DND-41 (cell line): ENCODE data around the gene SPATA1.

Experiments
- ATAC-seq: fragments of 200-7000 bp; cut with Tn5 transposase; 3 replicates; pipeline ENCODE4 v1.9.1; 2021; ENCODE audit warnings: low read depth; ENCODE audit not compliant: insufficient read depth
- DNase-seq: peaks from one replicate; pipeline ENCODE4 v3.0.0-alpha.2; 2020
- H2AFZ ChIP-seq: 2 replicates; pipeline ENCODE4 v1.6.0; 2012; ENCODE audit warnings: low read depth, low read length
- H3K27ac ChIP-seq: 2 replicates; pipeline ENCODE4 v1.5.1; 2012; ENCODE audit warnings: low read length, inconsistent platforms
- H3K27me3 ChIP-seq: fragments of 200-600 bp; sonication (generic); 2 replicates; pipeline ENCODE4 v1.6.0; 2012; ENCODE audit warnings: low read length, mild to moderate bottlenecking, inconsistent platforms; ENCODE audit not compliant: insufficient read depth, poor library complexity
- H3K36me3 ChIP-seq: 2 replicates; pipeline ENCODE4 v1.5.1; 2012; ENCODE audit warnings: low read length, inconsistent platforms; ENCODE audit not compliant: insufficient read depth
- H3K4me1 ChIP-seq: 2 replicates; pipeline ENCODE4 v1.5.1; 2012; ENCODE audit warnings: mild to moderate bottlenecking, low read length; ENCODE audit not compliant: insufficient read depth
- H3K4me2 ChIP-seq: 2 replicates; pipeline ENCODE4 v1.6.0; 2012; ENCODE audit warnings: mild to moderate bottlenecking, moderate library complexity, low read length, inconsistent platforms; ENCODE audit not compliant: insufficient read depth
- H3K4me3 ChIP-seq, 2 experiments: fragments of 200-600 bp in 1 of 2; shearing (Covaris generic) in 1 of 2; 2 replicates each; pipeline ENCODE4 v1.5.1; 2012 to 2016; ENCODE audit warnings: inconsistent platforms in 2 of 2, low read length in 2 of 2, mild to moderate bottlenecking in 2 of 2, low read depth in 1 of 2, moderate library complexity in 1 of 2
- H3K79me2 ChIP-seq: 2 replicates; pipeline ENCODE4 v1.6.0; 2012; ENCODE audit warnings: low read length, inconsistent platforms; ENCODE audit not compliant: insufficient read depth
- H3K9ac ChIP-seq: 2 replicates; pipeline ENCODE4 v1.6.0; 2012; ENCODE audit warnings: low read depth, mild to moderate bottlenecking, inconsistent platforms, low read length, moderate library complexity
- H3K9me3 ChIP-seq: 2 replicates; pipeline ENCODE4 v1.5.1; 2012; ENCODE audit warnings: low read length, moderate library complexity, mild to moderate bottlenecking, inconsistent platforms; ENCODE audit not compliant: insufficient read depth, severe bottlenecking
- H4K20me1 ChIP-seq: 2 replicates; pipeline ENCODE4 v1.6.0; 2012; ENCODE audit warnings: low read length; ENCODE audit not compliant: insufficient read depth
- EZH2 ChIP-seq: IDR thresholded peaks from 3 replicates; pipeline ENCODE4 v1.6.1; 2012; ENCODE audit warnings: borderline replicate concordance, low read depth, mild to moderate bottlenecking, moderate library complexity, low read length, inconsistent platforms; ENCODE audit not compliant: severe bottlenecking
- TF ChIP-seq, protein P1 (sequence below): IDR thresholded peaks from 2 replicates; pipeline ENCODE4 v1.5.1; 2012; ENCODE audit warnings: borderline replicate concordance, low read length, moderate library complexity, mild to moderate bottlenecking; ENCODE audit not compliant: poor library complexity, severe bottlenecking; ENCODE audit errors: extremely low read depth

Gene SPATA1

DNA sequence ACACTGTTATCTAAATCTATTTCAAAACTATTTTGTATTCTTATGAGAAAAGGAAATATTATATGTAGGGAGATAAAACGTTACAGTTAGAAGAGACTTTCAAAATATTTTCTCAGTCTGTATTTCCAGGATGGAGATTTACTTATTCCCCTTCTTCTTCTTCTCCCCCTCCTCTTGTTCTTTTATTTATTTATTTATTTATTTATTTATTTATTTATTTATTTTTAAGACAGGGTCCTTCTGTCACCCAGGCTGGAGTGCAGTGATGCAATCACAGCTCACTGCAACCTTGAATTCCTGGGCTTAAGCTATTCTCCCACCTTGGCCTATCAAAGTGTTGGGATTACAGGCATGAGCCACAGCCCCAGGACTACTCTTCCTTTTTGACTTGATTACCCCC, 30.0 kb upstream of the SPATA1 start:
- H3K9ac ChIP-seq = no peak overlapping the region
- H2AFZ ChIP-seq = no peak overlapping the region
- no peak for ATAC-seq

DNA sequence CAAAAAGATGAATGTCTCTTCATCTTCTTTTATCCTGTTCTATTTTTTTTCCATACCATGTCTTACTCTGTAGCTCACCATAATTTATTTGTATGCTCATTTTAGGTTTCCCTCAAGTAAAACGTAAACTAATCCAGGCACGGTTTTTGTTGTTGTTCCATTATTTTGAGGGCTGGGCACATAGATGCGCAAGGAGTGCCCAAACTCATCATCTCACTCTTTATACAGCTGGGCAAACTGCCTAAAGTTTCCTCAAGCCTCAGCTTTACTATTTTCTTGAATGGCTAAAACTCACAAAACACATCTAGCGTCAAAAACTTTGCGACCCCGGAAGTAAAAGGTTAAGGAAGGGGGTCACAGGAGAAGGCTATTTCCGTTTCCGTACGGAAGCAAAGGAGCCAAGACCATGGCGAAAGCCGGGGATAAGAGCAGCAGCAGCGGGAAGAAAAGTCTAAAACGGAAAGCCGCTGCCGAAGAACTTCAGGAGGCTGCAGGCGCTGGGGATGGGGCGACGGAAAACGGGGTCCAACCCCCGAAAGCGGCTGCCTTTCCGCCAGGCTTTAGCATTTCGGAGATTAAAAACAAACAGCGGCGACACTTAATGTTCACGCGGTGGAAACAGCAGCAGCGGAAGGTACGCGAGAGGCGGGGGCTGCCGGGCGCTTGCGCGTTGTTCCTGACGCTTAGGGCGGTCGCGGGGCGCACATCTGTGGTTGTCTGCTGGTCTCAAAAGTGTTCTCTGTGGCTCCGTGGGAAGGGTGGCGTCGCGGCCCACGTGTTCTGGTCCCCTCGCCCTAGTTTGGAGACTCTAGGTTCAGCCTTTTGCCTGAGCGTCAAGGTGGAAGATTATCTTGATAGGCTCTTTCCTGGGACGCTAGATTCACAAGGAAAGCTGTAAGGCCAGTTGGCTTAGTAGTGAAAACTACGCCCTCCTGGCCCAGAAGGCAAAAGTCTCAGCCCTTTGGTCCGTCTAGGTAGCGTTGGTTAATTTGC, 27.0 kb upstream of the SPATA1 start, which contains the start of gene RPF1:
RPF1 (plus strand) TSS at position 391 of the 993 bp plus-strand sequence; CDS start at position 407, 16 bp downstream.
- Histone ChIP-seq H3K9me3 (peaks cover 9% of the 10 kb centered on the region), H3K4me1 (peaks cover 29% of the 10 kb centered on the region), H4K20me1 (peaks cover 13% of the 10 kb centered on the region; the same call in 1 of the 2 replicates), H3K27me3 (no peaks in the 10 kb centered on the region), H3K79me2 (peaks cover 53% of the 10 kb centered on the region), H3K4me3 (peak within 1 kb of the TSS; percentile 93 to 96), H3K36me3 (peaks cover 31% of the 10 kb centered on the region), H3K4me2 (peak within 1 kb of the TSS; percentile 99), H3K9ac (peak within 1 kb of the TSS; percentile 74), H2AFZ (peak within 1 kb of the TSS; percentile 99), H3K27ac (peak within 1 kb of the TSS; percentile 85)
- TF ChIP-seq, protein P1, sequence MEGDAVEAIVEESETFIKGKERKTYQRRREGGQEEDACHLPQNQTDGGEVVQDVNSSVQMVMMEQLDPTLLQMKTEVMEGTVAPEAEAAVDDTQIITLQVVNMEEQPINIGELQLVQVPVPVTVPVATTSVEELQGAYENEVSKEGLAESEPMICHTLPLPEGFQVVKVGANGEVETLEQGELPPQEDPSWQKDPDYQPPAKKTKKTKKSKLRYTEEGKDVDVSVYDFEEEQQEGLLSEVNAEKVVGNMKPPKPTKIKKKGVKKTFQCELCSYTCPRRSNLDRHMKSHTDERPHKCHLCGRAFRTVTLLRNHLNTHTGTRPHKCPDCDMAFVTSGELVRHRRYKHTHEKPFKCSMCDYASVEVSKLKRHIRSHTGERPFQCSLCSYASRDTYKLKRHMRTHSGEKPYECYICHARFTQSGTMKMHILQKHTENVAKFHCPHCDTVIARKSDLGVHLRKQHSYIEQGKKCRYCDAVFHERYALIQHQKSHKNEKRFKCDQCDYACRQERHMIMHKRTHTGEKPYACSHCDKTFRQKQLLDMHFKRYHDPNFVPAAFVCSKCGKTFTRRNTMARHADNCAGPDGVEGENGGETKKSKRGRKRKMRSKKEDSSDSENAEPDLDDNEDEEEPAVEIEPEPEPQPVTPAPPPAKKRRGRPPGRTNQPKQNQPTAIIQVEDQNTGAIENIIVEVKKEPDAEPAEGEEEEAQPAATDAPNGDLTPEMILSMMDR = no peak
- TF ChIP-seq EZH2 = no peak
- ATAC-seq (peak; percentile 96), DNase-seq (peak; percentile 81)

More for the DNA sequence above, 30.0 kb upstream of the SPATA1 start:
- TF ChIP-seq, protein P1 = no peak
- no peak for TF ChIP-seq EZH2
- Histone ChIP-seq H3K4me2 (no peak overlapping the region), H3K4me3 (no peak overlapping the region), H3K36me3 (peaks cover 3% of the 10 kb centered on the region), H4K20me1 (peaks cover 8% of the 10 kb centered on the region; the same call in 1 of the 2 replicates), H3K27ac (no peak overlapping the region), H3K9me3 (peaks cover 9% of the 10 kb centered on the region), H3K27me3 (no peaks in the 10 kb centered on the region), H3K79me2 (peaks cover 26% of the 10 kb centered on the region), H3K4me1 (peaks cover 24% of the 10 kb centered on the region)
- DNase-seq = no peak

DNA sequence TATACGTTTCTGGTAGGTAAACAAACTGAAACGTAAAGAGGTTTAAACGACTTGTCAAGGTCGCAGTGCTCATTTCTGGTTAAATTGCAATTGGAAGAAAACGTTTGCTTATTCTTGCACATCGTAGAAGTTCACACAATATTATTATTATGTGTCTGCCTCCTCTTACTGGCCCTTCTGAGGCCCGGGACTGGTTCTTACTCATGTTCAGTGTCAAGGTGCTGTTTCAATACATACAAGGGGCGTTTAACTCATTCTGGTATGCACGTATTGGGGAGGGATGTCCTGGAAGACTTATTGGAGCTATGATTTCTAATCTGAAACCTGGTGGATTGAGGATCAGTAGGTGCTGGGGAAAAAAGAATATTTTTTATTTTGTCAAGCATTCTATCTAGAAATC, 26.2 kb upstream of the SPATA1 start:
- no peak for TF ChIP-seq EZH2
- TF ChIP-seq, protein P1 = no peak
- H3K79me2 ChIP-seq = peaks cover 60% of the 10 kb centered on the region
- peak overlapping the region; percentile 85 for H3K27ac ChIP-seq

More for the DNA sequence above, 26.2 kb upstream of the SPATA1 start:
- Histone ChIP-seq H3K9ac (peak overlapping the region; percentile 74), H3K4me1 (peaks cover 29% of the 10 kb centered on the region), H3K4me3 (peak overlapping the region; percentile 93 to 96), H3K4me2 (peak overlapping the region; percentile 99), H3K27me3 (no peaks in the 10 kb centered on the region), H2AFZ (peak overlapping the region; percentile 99), H3K36me3 (peaks cover 38% of the 10 kb centered on the region), H3K9me3 (peaks cover 9% of the 10 kb centered on the region), H4K20me1 (peaks cover 13% of the 10 kb centered on the region; the same call in 1 of the 2 replicates)
- ATAC-seq (no peak), DNase-seq (no peak)
